ENCODE measurements around the gene ATXN1. TPM values are rescaled to one million over a fixed set of nuclear protein-coding genes. Genes with fewer than 3 reads are reported as not detected.

ATXN1 gene
- total and polyA plus RNA-seq, 2 donors from 2014 or later, result 4.2 to 58.2 TPM

DNA sequence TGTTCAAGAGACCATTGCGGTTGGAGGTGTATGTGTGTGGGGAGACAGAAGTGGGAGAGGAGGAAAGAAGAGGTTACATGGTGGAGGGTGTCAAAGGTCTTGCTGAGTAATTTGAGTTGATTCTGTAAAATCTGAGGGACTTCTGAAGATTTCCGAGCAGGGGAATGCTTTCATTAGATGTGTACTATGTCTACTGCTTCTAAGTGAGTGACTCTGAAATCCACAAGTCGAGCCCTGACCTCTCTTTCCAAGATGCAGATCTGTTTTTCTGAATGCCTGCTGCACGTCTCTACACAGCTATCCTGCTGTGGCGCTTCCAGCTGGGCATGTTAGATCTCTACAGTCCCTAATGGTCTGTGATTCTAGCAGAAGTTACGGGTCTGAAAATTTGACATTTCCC is 209.8 kb downstream of the ATXN1 start:
- H3K4me3 ChIP-seq (ENCODE audit: low read length in 3 of 3), result no peak overlapping the region
- H3K4me1 ChIP-seq (ENCODE audit: control insufficient read depth in 2 of 3, insufficient read depth in 2 of 3, low read depth in 1 of 3, low read length in 3 of 3), result no peaks in the 10 kb centered on the region
- H3K27me3 ChIP-seq (ENCODE audit: control insufficient read depth, insufficient read depth, low read length), result no peaks in the 10 kb centered on the region
- TF ChIP-seq, protein P1, sequence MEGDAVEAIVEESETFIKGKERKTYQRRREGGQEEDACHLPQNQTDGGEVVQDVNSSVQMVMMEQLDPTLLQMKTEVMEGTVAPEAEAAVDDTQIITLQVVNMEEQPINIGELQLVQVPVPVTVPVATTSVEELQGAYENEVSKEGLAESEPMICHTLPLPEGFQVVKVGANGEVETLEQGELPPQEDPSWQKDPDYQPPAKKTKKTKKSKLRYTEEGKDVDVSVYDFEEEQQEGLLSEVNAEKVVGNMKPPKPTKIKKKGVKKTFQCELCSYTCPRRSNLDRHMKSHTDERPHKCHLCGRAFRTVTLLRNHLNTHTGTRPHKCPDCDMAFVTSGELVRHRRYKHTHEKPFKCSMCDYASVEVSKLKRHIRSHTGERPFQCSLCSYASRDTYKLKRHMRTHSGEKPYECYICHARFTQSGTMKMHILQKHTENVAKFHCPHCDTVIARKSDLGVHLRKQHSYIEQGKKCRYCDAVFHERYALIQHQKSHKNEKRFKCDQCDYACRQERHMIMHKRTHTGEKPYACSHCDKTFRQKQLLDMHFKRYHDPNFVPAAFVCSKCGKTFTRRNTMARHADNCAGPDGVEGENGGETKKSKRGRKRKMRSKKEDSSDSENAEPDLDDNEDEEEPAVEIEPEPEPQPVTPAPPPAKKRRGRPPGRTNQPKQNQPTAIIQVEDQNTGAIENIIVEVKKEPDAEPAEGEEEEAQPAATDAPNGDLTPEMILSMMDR (IDR thresholded peaks at IDR 0.05; ENCODE audit: borderline replicate concordance, extremely low read depth, insufficient read depth), result no peak
- H3K27ac ChIP-seq (ENCODE audit: low read depth in 2 of 2, low read length in 2 of 2), result no peak overlapping the region
- FAIRE-seq (no peak), DNase-seq (no peak)
- no peak overlapping the region for H3K9ac ChIP-seq (ENCODE audit: low read length in 3 of 3)
- H3K9me3 ChIP-seq (ENCODE audit: control insufficient read depth in 2 of 3, insufficient read depth in 1 of 3, low read length in 3 of 3), result no peaks in the 10 kb centered on the region
- intact Hi-C loops (cut with DNase I), result no loop called here
- H3K36me3 ChIP-seq (ENCODE audit: control insufficient read depth in 2 of 3, insufficient read depth in 3 of 3, low read length in 3 of 3), result no peaks in the 10 kb centered on the region

DNA sequence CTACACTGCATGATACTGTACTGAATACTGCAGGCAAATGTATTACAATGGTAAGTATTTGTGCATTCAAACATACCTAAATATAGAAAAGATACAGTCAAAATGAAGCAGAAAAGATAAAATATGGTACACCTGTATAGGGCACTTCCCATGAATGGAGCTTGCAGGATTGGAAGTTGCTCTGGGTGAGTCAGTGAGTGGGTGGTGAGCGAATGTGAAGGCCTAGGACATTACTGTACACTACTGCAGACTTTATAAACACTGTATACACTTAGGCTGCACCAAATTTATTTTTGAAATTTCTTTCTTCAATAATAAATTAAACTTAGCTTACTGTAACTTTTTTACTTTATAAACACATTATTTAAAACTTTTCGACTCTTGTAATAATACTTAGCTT is 213.1 kb downstream of the ATXN1 start:
- Histone ChIP-seq H3K9me3 (ENCODE audit: control insufficient read depth in 2 of 3, insufficient read depth in 1 of 3, low read length in 3 of 3) (no peaks in the 10 kb centered on the region), H3K36me3 (ENCODE audit: control insufficient read depth in 2 of 3, insufficient read depth in 3 of 3, low read length in 3 of 3) (no peaks in the 10 kb centered on the region), H3K27ac (ENCODE audit: low read depth in 2 of 2, low read length in 2 of 2) (no peak overlapping the region), H3K4me3 (ENCODE audit: low read length in 3 of 3) (no peak overlapping the region), H3K4me1 (ENCODE audit: control insufficient read depth in 2 of 3, insufficient read depth in 2 of 3, low read depth in 1 of 3, low read length in 3 of 3) (peaks cover 0 to 17% (median 10%) of the 10 kb centered on the region in 3 donors), H3K9ac (ENCODE audit: low read length in 3 of 3) (no peak overlapping the region), H3K27me3 (ENCODE audit: control insufficient read depth, insufficient read depth, low read length) (no peaks in the 10 kb centered on the region)
- DNase-seq (no peak), FAIRE-seq (peak; percentile 53)
- TF ChIP-seq, protein P1 (IDR thresholded peaks at IDR 0.05; ENCODE audit: borderline replicate concordance, extremely low read depth, insufficient read depth), result no peak
- intact Hi-C loops (cut with DNase I), result no loop called here

GRCh38 chr6:16547587-16547986 is 213.7 kb downstream of the ATXN1 start:
- Histone ChIP-seq H3K27ac (ENCODE audit: low read depth in 2 of 2, low read length in 2 of 2) (no peak overlapping the region), H3K9ac (ENCODE audit: low read length in 3 of 3) (no peak overlapping the region), H3K36me3 (ENCODE audit: control insufficient read depth in 2 of 3, insufficient read depth in 3 of 3, low read length in 3 of 3) (no peaks in the 10 kb centered on the region), H3K27me3 (ENCODE audit: control insufficient read depth, insufficient read depth, low read length) (no peaks in the 10 kb centered on the region), H3K9me3 (ENCODE audit: control insufficient read depth in 2 of 3, insufficient read depth in 1 of 3, low read length in 3 of 3) (no peaks in the 10 kb centered on the region), H3K4me1 (ENCODE audit: control insufficient read depth in 2 of 3, insufficient read depth in 2 of 3, low read depth in 1 of 3, low read length in 3 of 3) (peaks cover 0 to 22% (median 13%) of the 10 kb centered on the region in 3 donors), H3K4me3 (ENCODE audit: low read length in 3 of 3) (no peak overlapping the region)
- FAIRE-seq (no peak), DNase-seq (no peak)
- intact Hi-C loops (cut with DNase I), result no loop called here
- TF ChIP-seq, protein P1 (IDR thresholded peaks at IDR 0.05; ENCODE audit: borderline replicate concordance, extremely low read depth, insufficient read depth), result no peak

DNA sequence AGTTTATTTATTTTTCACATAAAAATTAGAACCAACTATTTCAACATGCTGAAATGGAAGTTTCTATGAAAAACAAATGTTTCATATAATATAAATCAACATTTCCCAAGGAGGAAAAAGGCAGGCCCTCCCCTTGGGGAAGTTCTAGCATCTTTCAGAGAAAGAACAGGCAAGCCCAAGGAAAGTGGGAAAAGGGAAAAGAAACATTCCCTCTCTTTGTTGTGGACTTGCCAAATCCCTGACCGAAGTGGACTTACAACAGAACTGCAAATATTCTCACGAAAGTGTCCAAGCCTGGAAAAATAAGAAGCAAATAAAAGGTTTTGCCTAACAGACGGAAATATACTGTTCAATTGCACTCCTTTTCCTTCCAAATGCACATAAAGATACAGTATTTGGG is 214.4 kb downstream of the ATXN1 start:
- FAIRE-seq (no peak), DNase-seq (no peak)
- TF ChIP-seq, protein P1 (IDR thresholded peaks at IDR 0.05; ENCODE audit: borderline replicate concordance, extremely low read depth, insufficient read depth), result no peak
- Histone ChIP-seq H3K36me3 (ENCODE audit: control insufficient read depth in 2 of 3, insufficient read depth in 3 of 3, low read length in 3 of 3) (no peaks in the 10 kb centered on the region), H3K4me3 (ENCODE audit: low read length in 3 of 3) (no peak overlapping the region), H3K9ac (ENCODE audit: low read length in 3 of 3) (no peak overlapping the region), H3K9me3 (ENCODE audit: control insufficient read depth in 2 of 3, insufficient read depth in 1 of 3, low read length in 3 of 3) (no peaks in the 10 kb centered on the region), H3K27ac (ENCODE audit: low read depth in 2 of 2, low read length in 2 of 2) (no peak overlapping the region), H3K4me1 (ENCODE audit: control insufficient read depth in 2 of 3, insufficient read depth in 2 of 3, low read depth in 1 of 3, low read length in 3 of 3) (peaks cover 0 to 22% (median 13%) of the 10 kb centered on the region in 3 donors), H3K27me3 (ENCODE audit: control insufficient read depth, insufficient read depth, low read length) (no peaks in the 10 kb centered on the region)
- intact Hi-C loops (cut with DNase I), result no loop called here
